HCT116 (cell line): ENCODE data around the gene MDFIC. TPM values are rescaled to one million over a fixed set of nuclear protein-coding genes. Genes with fewer than 3 reads are reported as not detected.

Experiments used
- ATAC-seq: fragments of 200-7000 bp; cut with Tn5 transposase; 2 replicates; pipeline ENCODE4 v1.9.1; 2020; ENCODE audit warnings: mild to moderate bottlenecking, moderate library complexity
- BruUV-seq: library from RNA; stranded (reverse); fragments of 400-500 nt; replicated peaks from 2 replicates; lab custom pipeline; 2021; lab: Mats Ljungman, UMichigan
- CTCF ChIA-PET: fragments of 300-600 bp; sonication (Branson Sonifier 250); formaldehyde crosslinking; loops from one replicate; lab custom pipeline; 2021; ENCODE audit warnings: antibody characterized with exemption; lab: Charles Lee
- POLR2A ChIA-PET: fragments of 300-600, 350-600 bp; sonication (Branson Sonifier 250); formaldehyde crosslinking; loops from one replicate; lab custom pipeline; 2021; ENCODE audit warnings: antibody characterized with exemption; lab: Charles Lee
- RAD21 ChIA-PET, 2 experiments: fragments of 300-600 bp; sonication (Branson Sonifier 250); formaldehyde crosslinking; loops; one replicate each; lab custom pipeline; 2023; ENCODE audit warnings: low total read pairs in 2 of 2; ENCODE audit not compliant: uncharacterized antibody in 2 of 2, unreplicated experiment in 2 of 2, low non-redundant PET in 1 of 2; lab: Charles Lee
- DNase-seq: peaks from one replicate; pipeline ENCODE4 v3.0.0-alpha.2; 2010; ENCODE audit warnings: low read depth, low spot score
- H2AFZ ChIP-seq: fragments of 200-600 bp; shearing (Covaris generic), sonication (generic); 2 replicates; pipeline ENCODE4 v1.6.1; 2017; ENCODE audit warnings: low read depth, mixed run types, mixed read lengths, antibody characterized with exemption, low read length; ENCODE audit not compliant: poor library complexity, severe bottlenecking
- H3K27ac ChIP-seq: 2 replicates; pipeline ENCODE4 v1.5.1; 2012; ENCODE audit warnings: low read depth, low read length
- H3K27me3 ChIP-seq: fragments of 200-600 bp; sonication (generic); 2 replicates; pipeline ENCODE4 v1.6.1; 2016; ENCODE audit warnings: mixed run types, low read length, mixed read lengths; ENCODE audit not compliant: insufficient read depth
- H3K36me3 ChIP-seq, 2 experiments: fragments of 200-500 bp in 1 of 2; fragments of 200-600 bp in 1 of 2; sonication (Bioruptor generic) in 1 of 2; sonication (generic) in 1 of 2; 2 replicates each; pipeline versions ENCODE4 v1.5.1 to v1.6.1; 2014 to 2016; ENCODE audit warnings: low read length in 2 of 2, inconsistent platforms in 1 of 2, mixed read lengths in 1 of 2, mixed run types in 1 of 2; ENCODE audit not compliant: insufficient read depth in 2 of 2, control insufficient read depth in 1 of 2
- H3K4me1 ChIP-seq, 2 experiments: fragments of 200-600 bp in 1 of 2; sonication (generic) in 1 of 2; 2 replicates each; pipeline versions ENCODE4 v1.5.1 to v1.6.1; 2012 to 2017; ENCODE audit warnings: low read length in 2 of 2, inconsistent platforms in 1 of 2, mild to moderate bottlenecking in 1 of 2, mixed read lengths in 1 of 2, mixed run types in 1 of 2, moderate library complexity in 1 of 2; ENCODE audit not compliant: insufficient read depth in 2 of 2, control insufficient read depth in 1 of 2
- H3K4me2 ChIP-seq: fragments of 200-600 bp; sonication (generic); 2 replicates; pipeline ENCODE4 v1.6.1; 2017; ENCODE audit warnings: mixed run types, low read length, mixed read lengths
- H3K4me3 ChIP-seq, 2 experiments: fragments of 200-600 bp in 1 of 2; sonication (generic) in 1 of 2; replicated peaks in 1 of 2; 2 replicates each; pipeline ENCODE4 v1.5.1; 2011 to 2016; ENCODE audit warnings: low read length in 2 of 2, control low read depth in 1 of 2, low read depth in 1 of 2, mild to moderate bottlenecking in 1 of 2, mixed read lengths in 1 of 2, mixed run types in 1 of 2
- H3K79me2 ChIP-seq: fragments of 200-600 bp; sonication (generic); 2 replicates; pipeline ENCODE4 v1.6.1; 2017; ENCODE audit warnings: mild to moderate bottlenecking, mixed run types, low read length, moderate library complexity, mixed read lengths; ENCODE audit not compliant: insufficient read depth
- H3K9ac ChIP-seq: fragments of 200-600 bp; sonication (generic); 2 replicates; pipeline ENCODE4 v1.6.1; 2016; ENCODE audit warnings: low read length, mixed read lengths
- H3K9me2 ChIP-seq: fragments of 200-600 bp; sonication (generic), shearing (Covaris generic); 2 replicates; pipeline ENCODE4 v1.6.1; 2017; ENCODE audit warnings: mixed run types, mild to moderate bottlenecking, moderate library complexity; ENCODE audit not compliant: insufficient read depth
- H3K9me3 ChIP-seq, 2 experiments: fragments of 200-500 bp in 1 of 2; fragments of 200-600 bp in 1 of 2; sonication (Bioruptor generic) in 1 of 2; sonication (generic) in 1 of 2; 2 replicates each; pipeline ENCODE4 v1.6.1; 2014 to 2017; ENCODE audit warnings: low read length in 2 of 2, mixed read lengths in 2 of 2, inconsistent platforms in 1 of 2, low read depth in 1 of 2, mild to moderate bottlenecking in 1 of 2, mixed run types in 1 of 2, moderate library complexity in 1 of 2; ENCODE audit not compliant: control insufficient read depth in 1 of 2, insufficient read depth in 1 of 2
- H4K20me1 ChIP-seq: fragments of 200-600 bp; sonication (generic), shearing (Covaris generic); 2 replicates; pipeline ENCODE4 v1.6.1; 2017; ENCODE audit warnings: mixed run types, mild to moderate bottlenecking, moderate library complexity; ENCODE audit not compliant: insufficient read depth
- CEBPB ChIP-seq: IDR thresholded peaks from 2 replicates; pipeline ENCODE4 v1.6.1; 2012; ENCODE audit warnings: low read depth
- CTCF ChIP-seq, 3 experiments: fragments of 200-600 bp in 1 of 3; sonication (generic) in 1 of 3; IDR thresholded peaks in 2 of 3; conservative IDR thresholded peaks in 1 of 3; 2 replicates each; pipeline ENCODE4 v1.5.1; 2012 to 2017; ENCODE audit warnings: low read depth in 2 of 3, low read length in 2 of 3, antibody characterized with exemption in 1 of 3, borderline replicate concordance in 1 of 3, control low read depth in 1 of 3, mild to moderate bottlenecking in 1 of 3, mixed read lengths in 1 of 3, mixed run types in 1 of 3, moderate library complexity in 1 of 3; ENCODE audit not compliant: insufficient read depth in 1 of 3
- EGR1 ChIP-seq: IDR thresholded peaks from 2 replicates; pipeline ENCODE4 v1.6.1; 2012; ENCODE audit warnings: low read depth
- ELF1 ChIP-seq: IDR thresholded peaks from 2 replicates; pipeline ENCODE4 v1.6.1; 2012; ENCODE audit warnings: low read depth, borderline replicate concordance
- POLR2A ChIP-seq: IDR thresholded peaks from 2 replicates; pipeline ENCODE4 v1.7.0; 2011; ENCODE audit warnings: borderline replicate concordance; ENCODE audit not compliant: insufficient read depth, insufficient read length; ENCODE audit errors: extremely low read depth
- SIN3A ChIP-seq: IDR thresholded peaks from 2 replicates; pipeline ENCODE4 v1.6.1; 2012; ENCODE audit warnings: low read depth
- SP1 ChIP-seq: IDR thresholded peaks from 2 replicates; pipeline ENCODE4 v1.6.1; 2012; ENCODE audit warnings: low read depth
- TCF7L2 ChIP-seq: IDR thresholded peaks from 2 replicates; pipeline ENCODE4 v1.7.0; 2011; ENCODE audit warnings: borderline replicate concordance, inconsistent platforms; ENCODE audit not compliant: insufficient read depth, insufficient read length; ENCODE audit errors: extremely low read depth
- YY1 ChIP-seq: IDR thresholded peaks from 2 replicates; pipeline ENCODE4 v1.6.1; 2011; ENCODE audit warnings: low read length, low read depth, moderate library complexity, mild to moderate bottlenecking; ENCODE audit not compliant: insufficient replicate concordance; ENCODE audit errors: extremely low read depth
- ZNF274 ChIP-seq: fragments of 200-500 bp; sonication (Bioruptor generic); IDR thresholded peaks from 2 replicates; pipeline ENCODE4 v1.6.1; 2014; ENCODE audit warnings: mild to moderate bottlenecking, low read depth, low read length, inconsistent platforms
- intact Hi-C: fragments of 100-400 bp; cut with micrococcal nuclease; formaldehyde crosslinking; loops from 2 replicates; pipeline ENCODE4 v1.10.0; 2022
- total RNA-seq: library from RNA; stranded (reverse); gene quantifications from one replicate; pipeline ENCODE4 v1.2.1, GENCODE V29; 2021; ENCODE audit not compliant: unreplicated experiment
- TF ChIP-seq, protein P1 (sequence below): IDR thresholded peaks from 2 replicates; pipeline ENCODE4 v1.6.1; 2012
- TF ChIP-seq, protein P2 (sequence below): IDR thresholded peaks from 2 replicates; pipeline ENCODE4 v1.6.1; 2011; ENCODE audit warnings: mild to moderate bottlenecking, low read length, moderate library complexity; ENCODE audit not compliant: insufficient replicate concordance; ENCODE audit errors: extremely low read depth
- TF ChIP-seq, protein P3 (sequence below): IDR thresholded peaks from 2 replicates; pipeline ENCODE4 v1.6.1; 2012

The MDFIC gene
- total RNA-seq, 1 experiment from 2014 or later = 8.3 TPM

DNA sequence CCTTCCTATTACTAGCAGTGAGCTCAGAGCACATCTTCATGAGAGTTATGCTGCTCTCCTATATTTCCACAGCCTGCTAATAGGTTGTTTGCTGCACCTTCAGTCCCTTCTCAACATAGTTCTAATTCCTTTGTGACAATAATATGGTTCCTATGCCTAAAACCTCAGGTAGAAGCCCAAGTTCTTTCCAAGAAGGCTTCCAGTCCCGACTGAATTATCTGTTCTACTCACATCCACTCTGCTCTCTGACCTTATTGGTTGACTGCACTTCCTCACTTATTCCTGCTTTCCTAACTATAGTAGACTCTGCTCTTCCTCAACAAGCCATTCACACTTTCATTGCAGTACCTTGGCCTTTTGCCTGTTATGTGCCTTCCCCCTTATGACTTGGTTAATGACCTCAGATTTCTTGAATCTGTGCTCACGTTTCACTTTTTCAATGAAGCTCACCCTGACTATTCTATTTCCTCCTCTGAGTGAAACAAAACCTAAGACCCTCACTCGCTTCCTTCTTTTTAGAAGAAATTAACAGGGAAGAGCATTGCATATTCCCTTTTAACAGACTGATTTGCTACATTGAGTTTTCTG, 132.7 kb downstream of the MDFIC start:
- Histone ChIP-seq H3K27ac (no peak overlapping the region), H3K9me3 (no peaks in the 10 kb centered on the region), H2AFZ (no peak overlapping the region), H3K27me3 (no peaks in the 10 kb centered on the region), H3K9me2 (no peaks in the 10 kb centered on the region), H4K20me1 (no peaks in the 10 kb centered on the region), H3K4me1 (no peaks in the 10 kb centered on the region), H3K36me3 (no peaks in the 10 kb centered on the region), H3K79me2 (no peaks in the 10 kb centered on the region), H3K4me2 (no peak overlapping the region), H3K9ac (no peak overlapping the region), H3K4me3 (no peak overlapping the region)
- no TSS peak for BruUV-seq
- intact Hi-C loops = no loop called here
- CTCF ChIA-PET = no interaction called here
- DNase-seq = no peak
- ATAC-seq = no peak
- TF ChIP-seq EGR1 (no peak), CEBPB (no peak), TCF7L2 (no peak), ELF1 (no peak), CTCF (IDR thresholded peaks at IDR 0.05 in 2 of 3, conservative IDR thresholded peaks at IDR 0.05 in 1 of 3; ENCODE audit: borderline replicate concordance in 1 of 3, insufficient read depth in 1 of 3, low read depth in 2 of 3, low read length in 2 of 3) (no peak), SIN3A (no peak), ZNF274 (no peak), SP1 (no peak), YY1 (no peak), POLR2A (no peak)
- TF ChIP-seq, protein P1, sequence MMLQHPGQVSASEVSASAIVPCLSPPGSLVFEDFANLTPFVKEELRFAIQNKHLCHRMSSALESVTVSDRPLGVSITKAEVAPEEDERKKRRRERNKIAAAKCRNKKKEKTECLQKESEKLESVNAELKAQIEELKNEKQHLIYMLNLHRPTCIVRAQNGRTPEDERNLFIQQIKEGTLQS = no peak
- TF ChIP-seq, protein P2, sequence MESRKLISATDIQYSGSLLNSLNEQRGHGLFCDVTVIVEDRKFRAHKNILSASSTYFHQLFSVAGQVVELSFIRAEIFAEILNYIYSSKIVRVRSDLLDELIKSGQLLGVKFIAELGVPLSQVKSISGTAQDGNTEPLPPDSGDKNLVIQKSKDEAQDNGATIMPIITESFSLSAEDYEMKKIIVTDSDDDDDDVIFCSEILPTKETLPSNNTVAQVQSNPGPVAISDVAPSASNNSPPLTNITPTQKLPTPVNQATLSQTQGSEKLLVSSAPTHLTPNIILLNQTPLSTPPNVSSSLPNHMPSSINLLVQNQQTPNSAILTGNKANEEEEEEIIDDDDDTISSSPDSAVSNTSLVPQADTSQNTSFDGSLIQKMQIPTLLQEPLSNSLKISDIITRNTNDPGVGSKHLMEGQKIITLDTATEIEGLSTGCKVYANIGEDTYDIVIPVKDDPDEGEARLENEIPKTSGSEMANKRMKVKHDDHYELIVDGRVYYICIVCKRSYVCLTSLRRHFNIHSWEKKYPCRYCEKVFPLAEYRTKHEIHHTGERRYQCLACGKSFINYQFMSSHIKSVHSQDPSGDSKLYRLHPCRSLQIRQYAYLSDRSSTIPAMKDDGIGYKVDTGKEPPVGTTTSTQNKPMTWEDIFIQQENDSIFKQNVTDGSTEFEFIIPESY = no peak
- TF ChIP-seq, protein P3, sequence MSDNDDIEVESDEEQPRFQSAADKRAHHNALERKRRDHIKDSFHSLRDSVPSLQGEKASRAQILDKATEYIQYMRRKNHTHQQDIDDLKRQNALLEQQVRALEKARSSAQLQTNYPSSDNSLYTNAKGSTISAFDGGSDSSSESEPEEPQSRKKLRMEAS = no peak
- POLR2A ChIA-PET = no interaction called here
- RAD21 ChIA-PET = no interaction called here
